CD4-positive, alpha-beta T cell treated with Interleukin-17A for 4 hours (primary cell): ENCODE results near the gene DNAJC5.
A peak's percentile ranks its signal among the peaks of the same experiment; 100 is the strongest.

Experiments used
- DNase-seq: peaks from one replicate; pipeline ENCODE4 v3.0.0-alpha.2; 2020; ENCODE audit warnings: mixed read lengths

Gene DNAJC5

DNA sequence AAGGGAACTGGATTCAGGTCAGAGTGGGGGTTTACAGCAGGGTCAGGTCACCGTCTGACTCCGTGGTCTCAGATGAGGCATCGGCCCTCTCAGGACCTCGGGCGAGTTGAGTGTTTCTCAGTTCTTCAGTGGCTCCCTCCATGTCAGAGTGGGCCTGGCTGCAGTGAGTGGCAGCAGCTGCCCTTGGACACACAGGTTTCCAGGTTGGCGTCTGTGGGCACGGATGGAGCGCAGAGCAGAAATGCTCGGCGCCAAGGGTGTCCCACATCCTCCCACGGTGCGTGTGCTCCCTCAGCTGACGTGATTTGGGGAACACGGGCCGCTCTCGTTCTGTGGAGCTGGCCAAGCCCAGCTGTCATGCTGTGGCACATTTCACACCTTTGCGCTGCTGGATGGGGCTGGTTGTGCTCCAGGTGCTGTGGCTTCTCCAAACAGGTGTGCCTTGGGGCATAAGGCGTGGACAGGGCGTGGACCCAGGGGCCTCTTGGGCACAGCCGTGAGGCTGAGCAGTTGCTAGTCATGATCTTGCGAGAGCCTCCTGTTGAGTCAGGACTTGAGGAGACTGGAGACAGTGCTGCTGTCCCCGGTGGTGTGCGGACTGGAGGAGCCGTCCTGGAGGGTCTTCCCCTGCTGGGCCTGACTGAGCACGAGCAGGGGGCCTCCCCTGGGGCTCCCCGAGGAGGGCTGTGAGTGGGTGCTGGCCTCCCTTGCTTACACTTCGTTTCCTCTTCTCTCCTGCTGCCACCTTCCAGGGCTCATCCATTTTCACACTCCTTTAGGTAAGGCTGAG, 9.5 kb upstream of the DNAJC5 start:
- no peak for DNase-seq

DNA sequence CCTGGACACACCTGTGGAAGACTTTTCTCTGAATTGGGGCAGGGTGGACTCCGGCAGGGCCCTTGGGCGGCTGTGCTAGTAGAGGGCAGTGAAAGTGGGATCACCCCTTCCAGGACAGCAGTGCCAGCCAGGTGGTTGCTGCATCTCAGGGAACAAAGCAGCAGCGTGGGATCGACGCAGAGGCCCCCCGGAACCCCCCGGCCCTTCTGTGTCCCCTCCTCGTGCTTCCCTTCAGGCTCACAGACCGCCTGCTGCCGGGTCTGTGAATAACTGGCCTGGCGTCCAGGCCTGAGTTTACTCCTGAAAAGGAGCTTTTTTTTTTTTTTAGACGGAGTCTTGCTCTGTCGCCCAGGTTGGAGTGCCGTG, 8.9 kb upstream of the DNAJC5 start:
- DNase-seq = no peak

DNA sequence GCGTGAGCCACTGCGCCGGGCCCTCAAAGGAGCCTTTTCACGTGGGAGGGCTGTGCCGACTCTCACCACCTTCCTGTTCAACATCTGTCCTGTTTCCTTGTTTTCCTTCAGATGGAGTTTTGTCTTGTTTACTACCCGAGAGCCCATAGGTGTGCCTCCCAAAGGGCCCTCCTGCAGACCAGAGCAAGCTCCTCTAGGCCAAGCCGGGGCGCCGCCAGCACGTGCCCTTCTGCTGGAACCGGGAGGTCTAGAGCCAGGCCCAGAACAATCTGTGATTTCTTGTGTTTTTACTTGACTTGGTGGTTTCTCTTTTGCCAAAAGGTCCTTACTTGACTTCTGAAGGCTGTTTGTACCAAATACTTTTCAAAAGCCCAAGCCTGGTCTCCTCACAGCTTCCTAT, 8.0 kb upstream of the DNAJC5 start:
- DNase-seq = no peak

DNA sequence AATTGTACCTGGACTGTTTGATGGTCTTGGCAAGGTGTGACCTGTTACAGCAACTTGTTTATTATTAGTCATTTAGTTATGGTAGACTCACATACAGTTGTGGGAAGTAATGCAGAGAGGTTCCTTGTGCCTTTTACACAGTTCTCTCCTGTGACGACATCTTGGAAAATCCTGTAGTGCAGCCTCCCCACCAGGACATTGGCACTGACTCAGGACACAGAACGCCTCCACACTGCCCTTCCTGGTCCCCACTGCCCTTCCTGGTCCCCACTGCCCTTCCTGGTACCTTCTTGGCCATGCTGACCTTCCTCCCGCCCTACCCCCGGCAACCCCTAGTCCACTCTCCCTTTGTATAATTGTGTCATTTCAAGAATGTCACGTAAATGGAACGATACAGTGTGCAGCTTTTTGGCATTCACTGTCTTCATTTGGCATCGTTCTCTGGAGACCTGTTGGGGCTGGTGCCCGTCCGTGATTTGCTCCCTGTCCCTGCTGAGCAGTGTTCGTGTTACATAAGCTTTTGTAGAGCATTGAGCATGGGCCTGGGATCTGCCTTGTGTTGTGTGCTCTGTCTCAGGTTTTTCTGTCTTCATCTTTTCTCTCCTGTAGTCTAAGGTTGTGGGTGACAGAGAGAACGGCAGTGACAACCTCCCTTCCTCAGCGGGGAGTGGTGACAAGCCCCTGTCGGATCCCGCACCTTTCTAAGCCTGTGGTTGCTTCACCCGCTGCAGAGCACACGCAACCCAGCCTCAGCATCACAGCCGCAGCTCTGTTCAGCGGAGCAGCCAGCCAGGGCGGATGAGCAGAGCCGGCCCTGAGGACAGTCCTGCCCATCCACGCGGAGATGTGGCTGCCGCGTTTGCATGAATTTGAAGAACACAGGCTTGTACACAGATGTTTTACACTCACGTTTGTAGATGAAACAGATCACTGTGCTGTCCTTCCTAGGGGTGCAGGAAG, 5.4 kb upstream of the DNAJC5 start:
- no peak for DNase-seq

DNA sequence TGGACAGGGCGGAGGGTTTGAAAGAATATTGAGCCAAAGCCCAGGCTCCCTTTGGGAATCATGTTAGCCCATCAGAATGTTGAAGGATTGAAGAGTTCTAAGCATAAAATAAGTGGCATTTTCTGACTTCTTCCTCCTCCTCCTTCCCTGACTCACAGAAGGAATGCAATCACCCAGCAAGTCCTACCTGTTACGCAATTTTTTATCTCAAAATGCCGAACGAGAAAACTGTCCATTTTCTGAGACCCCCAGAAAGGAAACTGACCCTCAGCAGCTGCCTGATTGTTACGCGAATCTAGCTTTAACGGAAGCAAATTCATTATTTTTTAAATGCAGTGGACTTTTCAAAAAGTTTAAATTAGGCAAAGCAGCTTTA, 4.7 kb upstream of the DNAJC5 start:
- DNase-seq = no peak

DNA sequence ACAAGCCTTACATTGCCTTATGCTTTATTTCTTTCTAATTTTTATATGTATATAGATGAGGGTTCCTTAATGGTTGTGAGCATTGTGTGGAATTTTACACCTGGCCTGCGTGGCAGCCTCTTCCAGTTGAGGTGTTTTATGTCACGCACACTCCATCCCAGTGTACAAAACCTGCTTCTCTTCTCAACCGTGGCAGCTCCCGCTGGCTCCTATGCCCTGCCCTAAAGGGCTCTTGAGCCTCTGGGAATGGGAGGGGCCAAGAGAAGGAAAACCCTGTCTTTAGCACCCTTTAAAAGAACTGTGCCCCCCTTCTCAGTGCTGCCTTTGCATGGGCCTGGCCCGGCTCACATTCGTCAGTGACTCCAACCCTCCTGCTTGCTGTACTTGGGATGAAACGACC, 4.3 kb upstream of the DNAJC5 start:
- DNase-seq = no peak

DNA sequence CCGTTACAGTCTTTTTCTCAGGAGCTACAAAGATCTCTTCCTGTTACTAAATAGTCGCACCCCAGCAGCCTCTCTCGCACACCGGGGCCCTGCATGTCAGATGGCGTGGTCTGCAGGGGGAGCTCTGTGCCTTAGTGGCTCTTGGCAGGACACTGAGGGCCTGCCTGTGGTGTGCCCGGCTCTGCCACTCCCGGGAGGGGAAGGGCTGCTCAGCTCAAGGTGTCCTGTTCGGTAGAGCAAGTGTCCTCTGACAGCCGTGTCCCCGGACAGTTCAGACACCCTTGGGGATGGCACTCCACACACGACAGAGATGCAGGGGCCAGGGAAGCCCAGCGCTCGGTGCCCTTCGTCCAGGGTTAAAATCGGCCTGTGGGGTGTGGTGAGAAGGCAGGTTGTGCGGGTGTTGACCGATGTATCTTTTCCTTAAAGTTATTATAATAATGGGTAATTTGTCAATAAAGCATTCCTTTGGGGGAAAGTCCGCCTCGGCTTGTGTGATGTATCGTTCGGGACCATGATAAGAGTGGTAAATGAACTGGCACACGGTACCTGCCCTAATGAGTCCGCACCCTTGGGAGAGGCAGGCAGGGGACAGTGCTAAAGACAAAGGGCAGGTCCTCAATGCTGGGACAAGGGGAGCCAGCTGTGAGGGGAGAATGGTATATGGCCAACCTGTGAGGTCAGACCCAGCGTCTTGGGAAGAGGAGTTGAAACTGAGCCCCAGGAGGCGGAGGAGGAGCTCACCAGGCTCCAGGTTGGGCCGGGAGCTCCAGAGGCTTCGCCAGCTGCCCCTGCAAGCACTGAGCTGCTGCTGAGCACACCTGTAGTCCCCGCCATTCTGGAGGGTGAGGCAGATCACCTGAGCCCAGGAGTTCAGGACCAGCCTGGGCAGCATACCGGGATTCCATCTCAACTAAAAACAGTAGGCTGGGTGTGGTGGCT, 3.6 kb upstream of the DNAJC5 start:
- DNase-seq = no peak

DNA sequence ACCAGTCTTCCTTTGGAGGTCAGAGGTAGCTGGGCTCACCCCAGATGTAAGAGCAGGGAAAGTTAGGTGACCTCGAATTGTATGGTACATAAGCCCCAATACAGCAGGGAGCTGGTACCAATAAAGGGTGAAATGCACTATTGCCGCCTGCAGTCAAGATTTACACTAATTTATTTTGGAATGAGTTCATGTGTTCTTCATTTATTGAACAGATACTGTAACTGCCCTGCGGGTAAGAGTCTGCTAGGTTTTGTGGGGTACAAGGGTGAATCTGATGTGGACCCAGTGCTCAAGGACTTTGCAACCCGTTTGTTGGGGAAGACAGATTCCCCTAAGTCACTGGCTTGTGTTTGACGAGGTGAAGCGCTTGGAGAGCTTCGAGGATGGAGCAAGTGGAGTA, 2.5 kb upstream of the DNAJC5 start:
- DNase-seq = no peak

DNA sequence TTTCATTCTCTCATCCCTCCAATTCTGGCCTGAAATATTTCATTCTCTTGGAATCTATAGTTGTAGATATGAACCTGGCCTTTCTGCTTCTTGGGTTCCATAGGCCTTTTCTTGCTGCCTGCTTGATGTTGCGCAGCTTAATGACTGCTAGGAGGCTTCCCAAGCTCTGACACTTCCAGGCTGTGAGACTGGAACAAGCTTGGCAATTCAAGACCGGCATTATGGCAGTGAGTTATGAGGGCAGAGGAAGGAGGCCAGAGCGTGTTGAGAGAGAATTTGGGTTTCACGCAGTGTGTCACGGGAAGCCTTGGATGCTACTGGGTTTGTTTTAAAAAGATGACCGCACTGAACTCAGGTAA, 948 bp upstream of the DNAJC5 start:
- no peak for DNase-seq

DNA sequence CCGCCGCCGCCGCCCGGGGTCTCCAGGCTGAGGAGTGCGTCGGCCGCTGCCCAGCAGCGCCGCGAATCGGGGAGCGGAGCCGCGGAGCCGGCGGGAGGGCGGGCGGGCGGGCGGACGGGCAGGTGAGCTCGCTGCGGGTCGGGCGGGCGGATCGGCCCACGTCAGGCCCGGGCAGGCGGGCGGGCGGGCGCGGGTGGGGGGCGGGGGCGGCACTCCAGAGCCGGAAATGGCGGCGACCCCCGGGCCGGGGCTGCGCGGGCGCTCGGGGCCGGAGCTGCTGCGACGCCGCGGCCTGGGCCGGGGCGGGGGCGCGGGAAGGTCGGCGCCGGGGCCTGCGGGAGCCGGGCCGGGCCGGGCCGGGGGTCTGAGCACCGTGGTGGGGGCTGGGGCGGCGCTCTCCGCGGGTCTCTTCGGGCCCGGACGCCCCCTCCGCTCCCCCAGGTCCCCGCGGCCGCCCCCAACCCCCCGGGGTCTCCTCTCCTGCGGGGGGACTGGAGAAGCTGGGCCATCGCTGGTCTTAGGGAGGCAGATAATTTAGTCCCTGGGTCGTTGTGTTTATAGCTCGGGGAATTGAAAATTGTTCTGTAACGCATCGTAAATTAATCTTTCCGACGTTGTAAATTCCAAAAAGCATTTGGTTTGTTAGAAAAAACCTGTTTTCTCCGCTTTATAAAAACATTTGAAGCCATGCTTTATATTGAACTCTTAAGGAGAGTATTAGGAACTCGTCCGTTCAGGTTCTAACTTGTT, 451 bp downstream of the DNAJC5 start:
- DNase-seq = no peak

DNA sequence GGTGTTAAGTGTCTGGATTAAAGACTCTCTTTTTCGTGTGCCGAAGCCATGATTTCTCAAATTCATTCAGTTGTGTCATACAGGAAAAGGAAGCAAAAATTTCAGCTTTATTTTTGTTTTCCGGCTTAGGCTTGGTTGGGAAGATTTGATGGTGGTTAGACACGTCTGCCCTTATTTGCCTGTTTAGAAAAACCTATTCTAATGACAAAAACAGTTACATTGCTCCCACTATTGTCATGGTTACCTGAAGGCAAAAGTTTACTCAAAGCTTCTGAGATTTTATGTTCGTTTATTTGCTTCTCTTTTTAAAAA, 982 bp downstream of the DNAJC5 start:
- no peak for DNase-seq

DNA sequence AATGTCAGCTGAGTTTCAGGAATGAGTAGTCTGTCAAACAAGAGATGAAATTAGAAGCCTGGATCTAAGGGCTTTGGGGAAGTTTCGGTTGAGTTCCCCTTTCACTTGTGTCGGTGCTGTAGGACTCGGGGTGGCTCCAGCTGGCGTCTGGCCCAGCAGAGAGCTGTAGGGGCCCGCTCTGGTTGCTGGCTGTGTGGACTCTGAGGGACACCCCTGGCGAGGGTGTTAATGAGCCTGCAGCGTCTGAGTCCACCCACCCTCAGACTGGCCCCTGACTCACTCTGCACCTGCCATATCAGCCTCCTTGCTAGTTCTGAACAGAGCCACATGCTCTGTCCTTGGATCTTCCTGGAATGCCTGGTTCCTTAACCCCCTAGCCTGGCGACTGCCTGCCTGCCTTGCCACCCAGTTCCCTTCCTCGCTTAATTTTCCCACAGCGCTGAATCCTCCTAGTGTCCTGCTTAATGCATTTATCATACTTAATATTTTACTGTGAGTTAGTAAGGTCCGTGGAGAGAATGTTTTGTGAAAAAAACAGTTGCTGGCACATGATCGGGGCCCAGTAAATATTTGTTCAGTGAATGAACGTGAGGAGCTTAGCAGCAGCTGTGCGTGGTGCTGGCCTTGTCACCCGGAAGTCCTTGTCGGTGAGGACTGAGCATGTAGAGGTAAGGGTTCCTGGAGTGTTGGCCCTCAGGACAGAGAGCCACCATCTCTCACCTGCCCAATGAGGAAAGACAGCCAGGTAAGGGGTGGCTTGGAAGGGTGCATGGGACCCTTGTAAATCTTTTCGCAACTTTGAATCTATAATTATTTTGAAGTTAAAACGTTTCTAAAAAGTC, 1.6 kb downstream of the DNAJC5 start:
- DNase-seq = peak; percentile 38

DNA sequence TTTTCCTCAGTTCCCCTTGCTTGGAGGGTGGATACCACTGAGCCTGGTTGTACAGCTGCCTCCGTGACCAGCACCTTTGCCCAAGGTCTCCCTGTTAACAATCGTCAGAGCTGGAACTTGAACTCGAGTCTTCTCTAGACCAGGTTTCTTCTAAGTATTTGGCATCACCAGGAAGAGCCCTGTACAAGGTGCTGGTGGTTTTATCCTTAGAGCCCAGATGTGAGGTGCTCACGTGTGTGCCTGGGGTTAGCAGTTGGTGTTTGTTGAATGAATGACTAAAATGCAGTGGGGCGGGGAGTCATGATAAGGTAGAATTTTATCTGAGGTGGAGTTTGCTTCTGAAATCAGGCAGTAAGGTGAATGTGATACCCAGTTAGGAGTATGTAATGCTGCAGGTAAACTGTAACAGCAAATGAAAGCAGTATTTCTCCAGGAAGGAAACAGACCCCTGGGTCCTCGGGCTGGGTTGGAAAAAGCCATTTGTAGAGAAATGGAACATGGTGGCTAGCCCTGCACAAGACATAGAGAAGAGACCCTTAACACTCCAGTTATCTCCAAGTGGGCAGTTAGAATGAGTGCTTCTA, 3.1 kb downstream of the DNAJC5 start:
- no peak for DNase-seq

DNA sequence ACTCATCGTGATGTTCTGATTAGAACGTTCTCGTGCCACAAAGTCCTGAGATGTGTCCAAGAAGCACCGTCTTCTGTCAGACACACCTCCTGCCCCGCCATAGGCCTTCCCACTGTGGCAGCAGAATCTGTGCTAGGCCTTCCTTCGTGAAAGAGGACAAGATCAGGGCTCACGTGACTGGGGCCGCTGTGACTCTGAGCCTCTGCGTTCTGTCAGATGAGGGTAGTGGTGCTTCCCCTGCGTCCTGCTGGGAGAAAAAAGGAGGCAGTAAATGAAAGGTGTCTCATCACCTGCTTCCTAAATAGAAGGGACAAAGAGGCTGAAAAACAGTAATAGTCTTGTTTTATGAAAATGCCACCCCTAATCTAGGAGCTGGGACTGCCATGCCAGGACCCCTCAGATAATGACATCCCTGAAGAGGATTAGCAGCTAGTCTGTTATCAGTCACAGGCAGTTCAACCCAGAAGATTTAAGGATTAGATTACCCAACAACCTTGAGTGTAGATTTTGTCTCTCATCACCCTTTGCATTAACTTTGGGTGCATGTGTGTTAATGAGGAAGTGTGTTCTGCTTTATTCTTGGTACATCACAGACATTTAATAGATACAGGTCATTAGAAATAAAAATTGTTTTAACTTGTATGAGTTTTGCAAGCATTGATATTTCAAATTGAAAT, 4.1 kb downstream of the DNAJC5 start:
- DNase-seq = peak; percentile 40

DNA sequence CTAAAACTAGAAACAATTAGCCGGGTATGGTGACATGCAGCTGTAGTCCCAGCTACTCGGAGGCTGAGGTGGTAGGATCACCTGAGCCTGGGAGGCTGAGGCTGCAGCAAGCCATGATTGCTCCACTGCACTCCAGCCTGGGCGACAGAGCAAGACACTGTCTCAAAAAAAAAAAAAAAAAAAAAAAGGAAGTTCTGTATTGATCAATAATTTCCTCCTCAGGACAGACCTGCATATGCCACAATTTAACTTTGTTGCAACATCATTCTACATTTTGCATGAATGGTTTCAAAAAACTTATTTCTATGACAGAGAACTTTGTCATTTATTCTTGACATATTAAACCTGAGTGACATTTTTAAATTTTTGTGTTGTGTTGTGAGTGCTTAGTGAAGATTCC, 5.5 kb downstream of the DNAJC5 start:
- no peak for DNase-seq

DNA sequence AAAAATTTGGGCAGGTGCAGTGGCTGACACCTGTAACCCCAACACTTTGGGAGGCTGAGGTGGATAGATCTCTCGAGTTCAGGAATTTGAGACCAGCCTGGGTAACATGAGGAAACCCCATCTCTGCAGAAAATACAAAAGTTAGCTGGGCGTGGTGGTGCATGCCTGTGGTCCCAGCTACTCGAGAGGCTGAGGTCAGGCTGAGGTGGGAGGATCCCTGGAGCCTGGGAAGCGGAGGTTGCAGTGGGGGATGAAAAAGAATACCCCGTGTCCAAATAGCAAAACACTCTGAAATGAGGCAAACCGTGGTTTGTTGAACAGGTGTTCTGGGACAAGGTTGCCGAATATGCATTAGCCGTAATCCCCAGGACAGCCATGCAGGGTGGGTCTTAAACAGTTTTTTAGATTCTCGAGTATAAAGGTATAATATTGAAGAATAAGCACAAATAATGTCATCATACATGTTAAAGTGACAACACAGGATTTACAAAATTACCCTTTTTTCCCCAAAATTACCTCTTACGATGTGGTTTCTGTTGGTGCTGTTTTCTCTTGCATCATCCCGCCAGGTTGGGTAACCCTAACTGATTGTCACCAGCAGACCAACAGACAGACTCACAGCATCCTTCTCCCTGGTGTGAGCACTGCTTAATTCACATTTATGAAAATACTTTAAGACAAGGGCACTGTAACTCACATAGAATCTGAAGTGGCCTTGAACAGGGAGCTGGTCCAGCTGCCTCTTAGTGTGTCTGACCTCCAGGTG, 9.1 kb downstream of the DNAJC5 start:
- no peak for DNase-seq

DNA sequence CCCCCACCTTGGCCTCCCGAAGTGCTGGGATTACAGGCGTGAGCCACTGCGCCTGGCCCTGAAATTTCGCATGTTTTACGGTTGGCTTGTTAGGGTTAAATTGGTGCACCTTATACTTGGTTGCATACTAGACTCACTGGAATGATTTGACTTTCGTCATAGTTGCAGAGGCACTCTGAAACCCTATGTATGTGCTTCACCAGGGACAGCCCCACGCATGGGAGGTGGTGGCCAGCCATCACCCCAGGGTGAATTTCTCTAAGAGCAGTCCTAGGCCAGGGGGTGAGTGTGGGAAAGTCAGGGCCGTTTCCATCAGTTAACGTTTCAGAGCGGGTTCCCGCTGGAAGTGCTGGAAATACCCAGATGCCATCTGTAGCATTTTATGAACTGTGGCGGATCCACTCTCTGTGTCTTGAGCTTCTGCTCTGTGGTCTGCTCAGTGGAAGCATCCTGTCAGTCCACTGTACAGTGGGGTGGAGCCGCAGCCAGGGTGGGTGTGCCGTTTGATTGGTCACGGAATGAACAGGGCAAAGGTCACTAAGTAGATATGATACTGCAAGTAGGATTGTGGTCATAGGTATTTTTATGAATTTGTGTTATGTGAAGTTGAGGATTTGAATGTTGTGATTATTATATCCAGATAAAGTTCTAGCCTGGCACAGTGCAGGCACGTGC, 13.2 kb downstream of the DNAJC5 start:
- no peak for DNase-seq

DNA sequence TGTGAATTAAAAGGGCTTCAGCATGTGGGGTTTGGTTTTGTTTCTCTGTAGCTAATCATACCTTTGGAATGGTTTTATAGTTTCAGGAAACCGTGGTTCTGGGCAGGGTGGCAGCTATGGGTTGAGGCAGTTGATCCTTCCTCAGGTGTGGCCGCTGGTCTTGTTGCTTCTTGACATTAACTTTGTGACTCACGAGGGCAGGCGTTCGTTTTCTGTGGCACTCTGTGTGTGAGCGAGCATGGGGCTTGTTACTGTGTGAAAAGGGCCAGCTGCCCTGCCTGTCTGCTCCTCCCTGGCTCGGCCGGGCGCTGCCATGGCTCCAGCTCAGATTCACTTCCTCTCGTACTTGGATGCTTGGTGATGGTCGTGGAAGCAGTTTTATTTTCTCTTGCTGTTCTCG, 16.2 kb downstream of the DNAJC5 start:
- DNase-seq = peak; percentile 31

DNA sequence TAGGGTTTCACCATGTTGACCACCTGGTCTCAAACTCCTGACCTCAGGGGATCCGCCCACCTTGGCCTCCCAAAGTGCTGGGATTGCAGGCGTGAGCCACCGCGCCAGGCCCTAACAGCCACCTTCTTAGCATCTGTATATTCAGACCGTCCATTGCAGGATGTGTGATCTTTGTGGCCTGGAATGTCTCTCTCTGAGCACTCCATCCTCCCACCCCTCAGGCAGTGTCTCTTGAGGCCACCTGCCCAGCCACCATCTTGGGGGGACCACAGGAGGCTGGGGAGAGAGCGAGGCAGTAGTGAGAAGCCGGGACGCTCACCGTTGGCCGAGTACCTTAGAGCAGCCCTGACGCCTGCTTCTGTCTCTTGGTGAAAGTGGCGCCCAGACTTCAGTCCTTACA, 18.8 kb downstream of the DNAJC5 start:
- DNase-seq = no peak
